ENCODE results near the gene IPO13. TPM values are rescaled to one million over a fixed set of nuclear protein-coding genes. Genes with fewer than 3 reads are reported as not detected.

The IPO13 gene
- total RNA-seq, 1 experiment from 2014 or later: 33.7 TPM

- CTCF ChIA-PET: no interaction called here
- no TSS peak for BruUV-seq (replicated peaks)
- Histone ChIP-seq H3K9me3 (ENCODE audit: low read length) (no peaks in the 10 kb centered on the region), H3K4me2 (ENCODE audit: low read length) (no peak overlapping the region), H3F3A (ENCODE audit: low read length, unreplicated experiment) (no peaks in the 10 kb centered on the region), H3K4me3 (ENCODE audit: low read length) (no peak overlapping the region), H4K20me1 (ENCODE audit: low read length) (no peaks in the 10 kb centered on the region), H3K9me2 (replicated peaks; ENCODE audit: low read length) (no peaks in the 10 kb centered on the region), H3K79me2 (ENCODE audit: low read length) (no peaks in the 10 kb centered on the region), H3K4me1 (ENCODE audit: insufficient read depth, low read length) (peaks cover 19% of the 10 kb centered on the region), H3K36me3 (ENCODE audit: low read depth, low read length) (no peaks in the 10 kb centered on the region), H2AFZ (ENCODE audit: low read length) (no peak overlapping the region), H3K27me3 (ENCODE audit: low read length) (no peaks in the 10 kb centered on the region), H3K27ac (ENCODE audit: low read length) (no peak overlapping the region), H3K9ac (ENCODE audit: low read length) (no peak overlapping the region)
- DNase-seq (no peak), ATAC-seq (no peak)
- POLR2A ChIA-PET (ENCODE audit: unreplicated experiment): interaction anchor here (0.6 kb wide), 2 partner anchors 45 to 63 kb away, joined by 5 to 8 read pairs; no protein-coding TSS in a partner anchor
- TF ChIP-seq CTCF (conservative IDR thresholded peaks at IDR 0.05; ENCODE audit: low read depth, low read length) (no peak), EZH2phosphoT487 (IDR thresholded peaks at IDR 0.05; ENCODE audit: borderline replicate concordance, low read length) (no peak), EZH2 (IDR thresholded peaks at IDR 0.05; ENCODE audit: low read length, unreplicated experiment) (no peak)
- intact Hi-C loops (cut with micrococcal nuclease): loop anchor here (5.0 kb wide), 1 partner anchor 44 kb away; no protein-coding TSS in a partner anchor
These were observed 46.6 kb downstream of the IPO13 start for GRCh38 chr1:43993206-43993914.

- Histone ChIP-seq H2AFZ (ENCODE audit: low read length) (no peak overlapping the region), H3K9me2 (replicated peaks; ENCODE audit: low read length) (no peaks in the 10 kb centered on the region), H3F3A (ENCODE audit: low read length, unreplicated experiment) (no peaks in the 10 kb centered on the region), H3K4me1 (ENCODE audit: insufficient read depth, low read length) (peaks cover 19% of the 10 kb centered on the region), H3K9ac (ENCODE audit: low read length) (no peak overlapping the region), H3K79me2 (ENCODE audit: low read length) (no peaks in the 10 kb centered on the region), H3K36me3 (ENCODE audit: low read depth, low read length) (no peaks in the 10 kb centered on the region), H3K27ac (ENCODE audit: low read length) (no peak overlapping the region), H3K4me3 (ENCODE audit: low read length) (no peak overlapping the region), H3K4me2 (ENCODE audit: low read length) (no peak overlapping the region), H3K27me3 (ENCODE audit: low read length) (no peaks in the 10 kb centered on the region), H4K20me1 (ENCODE audit: low read length) (no peaks in the 10 kb centered on the region), H3K9me3 (ENCODE audit: low read length) (no peaks in the 10 kb centered on the region)
- BruUV-seq (replicated peaks): no TSS peak
- intact Hi-C loops (cut with micrococcal nuclease): loop anchor here (5.0 kb wide), 1 partner anchor 43 kb away; no protein-coding TSS in a partner anchor
- ChIA-PET CTCF (interaction anchor here (0.6 to 0.7 kb wide), 2 partner anchors 42 to 54 kb away, joined by 3 to 4 read pairs; no protein-coding TSS in a partner anchor), POLR2A (ENCODE audit: unreplicated experiment) (interaction anchor here (0.6 kb wide), 1 partner anchor 62 kb away, joined by 5 read pairs; no protein-coding TSS in a partner anchor)
- no peak for ATAC-seq
- no peak for DNase-seq
- no peak for TF ChIP-seq CTCF (conservative IDR thresholded peaks at IDR 0.05; ENCODE audit: low read depth, low read length)
- TF ChIP-seq EZH2 (IDR thresholded peaks at IDR 0.05; ENCODE audit: low read length, unreplicated experiment): no peak
- TF ChIP-seq EZH2phosphoT487 (IDR thresholded peaks at IDR 0.05; ENCODE audit: borderline replicate concordance, low read length): no peak
These were observed 47.3 kb downstream of the IPO13 start for GRCh38 chr1:43994071-43994470.
